ENCODE results near the gene CACNA1C.
"Not testable (repeated sequence)": the region's sequence is repeated elsewhere in the genome, so short reads cannot be mapped to it uniquely, and the experiment has no call there.

Gene CACNA1C

GRCh38 chr12:2666846-2667245 lies 614.1 kb downstream of the CACNA1C start:
- no peak for DNase-seq

- no peak for DNase-seq
Observed at GRCh38 chr12:2667716-2668440, 615.1 kb downstream of the CACNA1C start.

- DNase-seq, result no peak
Observed at GRCh38 chr12:2668816-2669215, 616.0 kb downstream of the CACNA1C start.

GRCh38 chr12:2669560-2669959 lies 616.8 kb downstream of the CACNA1C start:
- no peak for DNase-seq

GRCh38 chr12:2672863-2673262 lies 620.1 kb downstream of the CACNA1C start:
- no peak for DNase-seq

- no peak for DNase-seq
Observed at GRCh38 chr12:2673966-2674810, 621.4 kb downstream of the CACNA1C start.

- DNase-seq, result no peak
Observed at GRCh38 chr12:2675776-2676175, 623.0 kb downstream of the CACNA1C start.

- no peak for DNase-seq
Observed at GRCh38 chr12:2677142-2677880, 624.5 kb downstream of the CACNA1C start.

- DNase-seq, result no peak
Observed at GRCh38 chr12:2678426-2678825, 625.6 kb downstream of the CACNA1C start.

- no peak for DNase-seq
Observed at GRCh38 chr12:2679068-2679815, 626.5 kb downstream of the CACNA1C start.

GRCh38 chr12:2679816-2680675 lies 627.3 kb downstream of the CACNA1C start:
- DNase-seq, result no peak

- DNase-seq, result no peak
Observed at GRCh38 chr12:2680676-2681039, 627.9 kb downstream of the CACNA1C start.

- DNase-seq, result no peak
Observed at GRCh38 chr12:2681450-2682205, 628.8 kb downstream of the CACNA1C start.

GRCh38 chr12:2682296-2683251 lies 629.8 kb downstream of the CACNA1C start:
- peak; percentile 29 for DNase-seq

- DNase-seq, result no peak
Observed at GRCh38 chr12:2683283-2684025, 630.7 kb downstream of the CACNA1C start.

GRCh38 chr12:2684026-2684325 lies 631.2 kb downstream of the CACNA1C start:
- not testable (repeated sequence) for DNase-seq

- not testable (repeated sequence) for DNase-seq
Observed at GRCh38 chr12:2685620-2686279, 633.0 kb downstream of the CACNA1C start.

GRCh38 chr12:2686280-2686646 lies 633.5 kb downstream of the CACNA1C start:
- DNase-seq, result no peak

- no peak for DNase-seq
Observed at GRCh38 chr12:2687058-2687457, 634.3 kb downstream of the CACNA1C start.

Measured in NCI-H146 (cell line).